Measurements from ENCODE around the gene GNAT3.

Gene GNAT3

GRCh38 chr7:80434047-80434446, 77.8 kb downstream of the GNAT3 start:
- Histone ChIP-seq H3K27me3 (no peaks in the 10 kb centered on the region), H3K36me3 (no peaks in the 10 kb centered on the region), H3K9me3 (no peaks in the 10 kb centered on the region), H3K4me1 (no peaks in the 10 kb centered on the region), H3K4me3 (ENCODE audit: low read depth, low read length) (no peak overlapping the region)
- no peak for TF ChIP-seq CTCF (IDR thresholded peaks at IDR 0.05; ENCODE audit: low read depth, low read length)
- no peak for DNase-seq

- H3K4me1 ChIP-seq, result no peaks in the 10 kb centered on the region; the same call in 1 of the 2 replicates
- no peaks in the 10 kb centered on the region for H3K9me3 ChIP-seq
- H3K27me3 ChIP-seq, result no peaks in the 10 kb centered on the region
- H3K36me3 ChIP-seq, result no peaks in the 10 kb centered on the region
- DNase-seq, result no peak
- no peak overlapping the region for H3K4me3 ChIP-seq (ENCODE audit: low read depth, low read length)
- TF ChIP-seq CTCF (IDR thresholded peaks at IDR 0.05; ENCODE audit: low read depth, low read length), result no peak
Observed at GRCh38 chr7:80432166-80432565, 79.7 kb downstream of the GNAT3 start.

- H3K36me3 ChIP-seq, result no peaks in the 10 kb centered on the region
- no peaks in the 10 kb centered on the region for H3K27me3 ChIP-seq
- no peak for DNase-seq
- TF ChIP-seq CTCF (IDR thresholded peaks at IDR 0.05; ENCODE audit: low read depth, low read length), result no peak
- no peaks in the 10 kb centered on the region; the same call in 1 of the 2 replicates for H3K4me1 ChIP-seq
- no peak overlapping the region for H3K4me3 ChIP-seq (ENCODE audit: low read depth, low read length)
- no peaks in the 10 kb centered on the region for H3K9me3 ChIP-seq
Observed at GRCh38 chr7:80429181-80429580, 82.7 kb downstream of the GNAT3 start.

- no peaks in the 10 kb centered on the region for H3K36me3 ChIP-seq
- no peaks in the 10 kb centered on the region for H3K9me3 ChIP-seq
- TF ChIP-seq CTCF (IDR thresholded peaks at IDR 0.05; ENCODE audit: low read depth, low read length), result peak; percentile 80
- no peaks in the 10 kb centered on the region for H3K27me3 ChIP-seq
- no peaks in the 10 kb centered on the region; the same call in 1 of the 2 replicates for H3K4me1 ChIP-seq
- H3K4me3 ChIP-seq (ENCODE audit: low read depth, low read length), result peak overlapping the region; percentile 21; the same call in 1 of the 2 replicates
- DNase-seq, result peak; percentile 35
Observed at GRCh38 chr7:80428161-80429054, 83.5 kb downstream of the GNAT3 start.

- DNase-seq, result no peak
- no peaks in the 10 kb centered on the region for H3K9me3 ChIP-seq
- H3K4me3 ChIP-seq (ENCODE audit: low read depth, low read length), result no peak overlapping the region
- no peak for TF ChIP-seq CTCF (IDR thresholded peaks at IDR 0.05; ENCODE audit: low read depth, low read length)
- H3K36me3 ChIP-seq, result no peaks in the 10 kb centered on the region
- no peaks in the 10 kb centered on the region for H3K27me3 ChIP-seq
- H3K4me1 ChIP-seq, result no peaks in the 10 kb centered on the region; the same call in 1 of the 2 replicates
Observed at GRCh38 chr7:80427218-80427617, 84.6 kb downstream of the GNAT3 start.

- no peak for TF ChIP-seq CTCF (IDR thresholded peaks at IDR 0.05; ENCODE audit: low read depth, low read length)
- Histone ChIP-seq H3K9me3 (no peaks in the 10 kb centered on the region), H3K36me3 (no peaks in the 10 kb centered on the region), H3K4me1 (no peaks in the 10 kb centered on the region), H3K4me3 (ENCODE audit: low read depth, low read length) (no peak overlapping the region), H3K27me3 (no peaks in the 10 kb centered on the region)
- no peak for DNase-seq
Observed at GRCh38 chr7:80420876-80421275, 91.0 kb downstream of the GNAT3 start.
